Activated gamma-delta T cell treated with Interleukin-2 at 50 U/mL for 16 hours (primary cell): Measurements from ENCODE around the gene ZCCHC4.
A peak's percentile ranks its signal among the peaks of the same experiment; 100 is the strongest.

Experiments used
- DNase-seq: peaks from one replicate; pipeline ENCODE4 v3.0.0-alpha.2; 2020

Gene ZCCHC4, protein sequence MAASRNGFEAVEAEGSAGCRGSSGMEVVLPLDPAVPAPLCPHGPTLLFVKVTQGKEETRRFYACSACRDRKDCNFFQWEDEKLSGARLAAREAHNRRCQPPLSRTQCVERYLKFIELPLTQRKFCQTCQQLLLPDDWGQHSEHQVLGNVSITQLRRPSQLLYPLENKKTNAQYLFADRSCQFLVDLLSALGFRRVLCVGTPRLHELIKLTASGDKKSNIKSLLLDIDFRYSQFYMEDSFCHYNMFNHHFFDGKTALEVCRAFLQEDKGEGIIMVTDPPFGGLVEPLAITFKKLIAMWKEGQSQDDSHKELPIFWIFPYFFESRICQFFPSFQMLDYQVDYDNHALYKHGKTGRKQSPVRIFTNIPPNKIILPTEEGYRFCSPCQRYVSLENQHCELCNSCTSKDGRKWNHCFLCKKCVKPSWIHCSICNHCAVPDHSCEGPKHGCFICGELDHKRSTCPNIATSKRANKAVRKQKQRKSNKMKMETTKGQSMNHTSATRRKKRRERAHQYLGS

DNA sequence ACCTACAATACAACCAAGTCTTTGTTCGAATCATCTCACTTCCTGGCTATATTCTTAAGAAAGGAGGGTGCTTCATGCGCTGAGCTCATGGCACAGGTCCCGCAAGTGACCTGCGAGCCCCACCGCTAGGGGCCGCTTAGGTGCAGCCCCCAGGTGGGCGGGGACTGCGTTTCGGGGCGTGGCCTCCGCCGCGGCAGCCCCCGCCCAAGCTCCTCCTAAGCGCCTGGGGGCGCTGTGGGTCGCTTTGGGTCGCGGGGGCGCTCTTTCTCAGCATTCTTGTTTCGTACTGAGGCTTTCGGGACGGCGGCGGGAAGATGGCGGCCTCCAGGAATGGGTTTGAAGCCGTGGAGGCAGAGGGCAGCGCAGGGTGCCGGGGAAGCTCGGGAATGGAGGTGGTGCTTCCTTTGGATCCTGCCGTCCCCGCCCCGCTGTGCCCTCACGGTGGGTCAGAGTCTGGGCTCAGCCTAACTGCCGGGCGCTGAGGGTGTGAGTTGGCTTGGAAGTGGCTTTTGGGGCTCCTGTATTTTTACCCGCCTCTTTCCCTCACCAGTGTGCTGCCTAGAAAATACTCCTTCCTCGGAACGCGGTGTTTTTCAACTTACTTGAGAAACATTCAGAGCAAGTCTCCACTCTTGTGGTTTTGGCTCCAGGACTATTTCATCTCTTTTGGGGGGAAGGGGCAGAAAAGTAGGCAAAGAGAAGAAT, at the start of gene ZCCHC4:
Gene ZCCHC4 (plus strand): TSS at position 279 of the 705 bp plus-strand sequence. CDS start 36 bp downstream, at position 315.
- peak; percentile 90 for DNase-seq

DNA sequence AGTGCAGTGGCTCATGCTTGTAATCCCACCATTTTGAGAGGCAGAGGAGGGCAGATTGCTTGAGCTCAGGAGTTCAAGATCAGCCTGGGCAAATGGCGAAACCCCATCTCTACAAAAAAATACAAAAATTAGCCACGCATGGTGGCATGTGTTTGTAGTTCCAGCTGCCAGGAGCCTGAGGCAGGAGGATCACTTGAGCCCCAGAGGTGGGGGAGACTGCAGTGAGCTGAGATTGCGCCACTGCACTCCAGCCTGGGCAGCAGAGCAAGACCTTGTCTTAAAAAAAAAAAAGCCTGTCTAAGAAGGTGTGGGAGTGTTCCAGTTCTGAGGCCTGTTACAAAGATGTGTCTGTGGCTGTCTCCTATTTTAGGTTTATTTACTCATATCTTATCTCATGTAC, 40.7 kb upstream of the ZCCHC4 start:
- no peak for DNase-seq

DNA sequence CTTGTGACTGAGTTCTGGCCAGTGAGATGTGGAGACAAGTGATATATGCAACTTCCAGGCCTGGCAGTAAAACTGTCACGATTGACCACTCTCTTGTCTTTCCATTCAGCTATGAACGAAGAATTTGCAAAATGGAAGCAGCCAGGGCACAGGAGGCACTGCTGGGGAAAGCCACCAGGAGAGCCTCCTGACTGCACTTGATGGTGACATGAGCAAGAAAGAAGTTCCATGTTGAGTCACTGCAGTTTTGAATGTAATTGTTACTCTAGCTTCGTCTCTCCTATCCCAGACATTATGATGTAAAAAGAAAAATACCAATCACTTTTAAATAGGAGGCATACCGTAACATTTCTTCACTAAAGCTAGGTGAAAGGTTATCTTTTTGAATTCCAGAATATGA, 32.4 kb upstream of the ZCCHC4 start:
- DNase-seq: no peak

DNA sequence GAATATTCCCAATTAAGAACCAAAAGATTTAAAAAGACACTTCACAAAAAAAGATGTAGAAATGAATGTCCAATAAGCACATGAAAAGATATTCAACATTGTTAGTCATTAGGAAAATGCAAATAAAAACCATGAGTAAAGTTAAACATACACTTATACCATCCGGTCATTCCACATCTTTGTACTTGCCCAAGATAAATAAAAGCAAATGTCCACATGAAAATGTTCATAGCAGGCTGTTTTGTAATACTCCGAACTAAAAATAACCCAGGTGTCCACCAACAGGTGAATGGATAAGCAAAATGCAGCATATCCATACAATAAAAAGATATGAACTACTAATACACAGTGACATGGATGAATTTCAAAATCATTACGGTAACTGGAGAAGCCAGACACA, 28.6 kb upstream of the ZCCHC4 start:
- no peak for DNase-seq

DNA sequence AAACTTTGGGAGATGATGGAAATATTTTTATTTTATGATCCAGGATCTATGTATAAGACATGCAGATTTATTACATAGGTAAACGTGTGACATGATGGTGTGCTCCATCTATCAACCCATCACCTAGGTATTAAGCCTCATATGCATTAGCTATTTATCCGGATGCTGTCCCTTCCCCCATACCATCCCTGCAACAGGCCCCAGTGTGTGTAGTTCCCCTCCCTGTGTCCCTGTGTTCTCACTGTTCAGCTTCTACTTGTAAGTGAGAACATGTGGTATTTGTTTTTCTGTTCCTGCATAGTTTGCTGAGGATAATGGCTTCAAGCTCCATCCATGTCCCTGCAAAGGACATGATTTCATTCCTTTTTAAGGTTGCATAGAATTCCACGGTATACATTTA, 28.1 kb upstream of the ZCCHC4 start:
- no peak for DNase-seq

DNA sequence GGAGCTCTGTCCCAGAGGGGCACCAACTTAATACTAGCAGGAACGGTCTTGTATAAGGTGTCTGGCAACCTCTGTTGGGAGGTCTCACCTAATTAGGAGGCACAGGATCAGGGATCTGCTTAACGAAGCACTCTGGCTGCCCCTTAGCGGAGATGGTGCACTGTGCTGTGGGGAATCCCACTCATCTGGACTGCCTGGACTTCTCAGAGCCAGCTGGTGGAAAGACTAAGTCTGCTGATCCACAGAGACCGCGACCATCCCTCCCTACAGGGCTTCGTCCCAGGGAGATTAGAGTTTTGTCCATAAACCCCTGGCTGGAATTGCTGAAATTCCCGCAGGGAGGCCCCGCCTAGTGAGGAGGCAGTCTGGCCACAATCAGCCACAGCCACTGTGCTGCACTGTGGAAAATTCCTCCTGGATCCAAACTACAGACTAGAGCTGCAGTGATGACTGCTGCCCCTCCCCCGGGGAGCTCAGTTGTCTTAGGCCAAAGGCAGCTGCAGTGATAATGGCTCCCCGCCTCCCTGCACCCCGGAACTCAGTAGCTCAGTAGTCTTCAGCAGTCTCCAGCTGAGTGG, 22.0 kb upstream of the ZCCHC4 start:
- DNase-seq: no peak

DNA sequence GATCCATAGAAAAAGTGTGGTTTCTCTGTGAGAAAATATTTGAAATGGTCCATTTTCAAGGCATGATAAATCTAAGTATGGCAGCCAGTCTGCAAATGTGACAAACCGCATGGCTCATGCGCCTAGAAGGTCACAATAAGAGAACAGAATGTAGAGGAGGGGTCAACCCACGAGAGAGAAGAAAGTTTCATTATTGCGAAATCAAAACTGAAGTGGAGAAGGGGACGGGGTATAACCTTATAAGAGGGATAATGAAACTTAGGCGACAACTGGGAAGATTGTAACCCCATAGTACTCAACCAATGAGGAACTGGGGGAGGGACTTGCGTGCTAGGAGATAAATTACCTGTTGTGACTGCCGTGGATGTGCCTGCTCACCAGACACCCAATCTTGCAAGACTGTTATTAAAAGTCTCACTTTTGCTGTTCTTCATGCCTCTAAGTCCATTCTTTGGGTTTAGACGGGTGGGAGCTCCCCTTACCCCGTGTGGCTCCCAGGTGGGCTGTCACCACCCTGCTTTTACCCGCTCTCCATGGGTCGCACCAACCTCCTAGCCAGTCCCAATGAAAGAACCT, 21.3 kb upstream of the ZCCHC4 start:
- DNase-seq: no peak

DNA sequence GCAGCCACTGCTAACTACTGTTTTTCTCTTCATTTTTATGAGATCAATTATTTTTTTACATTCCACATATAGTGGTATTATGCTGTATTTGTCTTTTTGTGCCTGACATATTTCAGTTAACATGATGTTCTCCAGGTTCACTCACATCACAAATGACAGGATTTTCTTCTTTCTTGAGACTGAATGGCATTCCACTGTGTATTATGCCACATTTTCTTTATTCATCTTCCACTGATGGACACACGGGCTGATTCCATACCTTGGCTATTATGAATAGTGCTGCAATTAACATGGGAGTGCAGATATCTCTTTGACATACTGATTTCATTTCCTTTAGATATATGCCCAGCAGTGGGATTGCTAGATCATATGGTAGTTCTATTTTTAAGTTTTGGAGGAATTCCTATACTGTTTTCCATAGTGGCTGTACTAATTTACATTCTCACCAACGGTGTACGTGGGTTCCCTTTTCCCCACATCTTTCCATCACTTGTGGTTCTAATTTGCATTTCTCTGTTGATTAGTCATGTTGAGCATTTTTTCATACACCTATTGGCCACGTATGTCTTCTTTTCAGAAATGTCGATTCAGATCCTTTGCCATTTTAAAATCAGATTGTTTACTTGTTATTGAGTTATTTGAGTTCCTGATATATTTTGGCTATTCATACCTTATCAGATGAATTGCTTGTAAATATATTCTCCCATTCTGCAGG, 14.9 kb upstream of the ZCCHC4 start:
- DNase-seq: no peak

DNA sequence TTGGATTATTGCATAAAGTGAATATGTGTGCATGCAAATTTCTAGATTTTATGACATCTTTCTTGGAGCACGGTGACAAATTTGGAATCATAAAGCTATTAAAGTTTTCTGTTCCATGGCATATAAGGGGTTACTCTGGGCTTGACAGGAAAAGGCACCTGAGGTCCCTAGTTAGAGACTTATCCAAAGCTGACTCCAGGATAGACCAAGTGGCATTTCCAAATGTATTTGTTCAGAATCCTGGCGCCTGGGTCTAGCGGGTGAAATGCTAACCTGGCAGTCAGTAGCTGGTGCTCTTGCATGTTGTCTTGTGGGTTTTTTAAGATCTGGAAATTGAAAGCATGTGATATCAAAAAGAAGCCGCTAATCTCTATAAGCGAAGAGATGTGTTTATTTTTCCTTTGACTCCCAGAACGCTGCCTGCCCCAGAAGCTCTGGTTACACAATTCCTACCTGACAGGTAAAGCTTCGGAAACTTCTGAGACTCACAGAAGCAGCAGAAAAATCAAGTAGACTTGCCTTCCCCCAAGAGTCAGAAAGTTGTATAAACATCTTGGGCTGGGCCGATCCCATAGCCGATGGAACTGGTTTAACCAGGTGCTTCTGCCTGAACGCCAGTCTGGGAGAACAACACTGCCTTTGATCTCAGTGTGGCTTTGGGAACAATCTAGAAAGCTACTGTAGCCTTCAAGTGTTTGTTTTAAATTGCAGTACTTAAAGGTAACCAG, 12.9 kb upstream of the ZCCHC4 start:
- DNase-seq: no peak

DNA sequence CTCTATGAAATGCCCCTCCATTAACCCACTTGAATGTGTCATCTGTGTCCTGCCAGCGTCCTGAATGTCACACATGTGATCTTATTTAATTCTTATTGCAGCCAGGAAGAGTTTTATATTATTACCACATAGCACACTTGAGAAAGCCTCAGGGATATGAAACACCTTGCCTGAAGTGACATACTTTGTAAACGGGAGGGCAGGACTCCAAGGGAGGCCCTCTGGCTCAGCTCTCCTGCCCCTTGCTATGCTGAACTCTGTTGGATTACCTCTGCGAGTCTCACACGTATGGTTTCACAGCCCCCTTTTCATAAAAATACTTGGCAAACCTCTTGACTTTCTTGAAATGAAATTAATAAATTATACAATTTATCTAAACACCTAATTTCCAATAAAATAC, 11.1 kb upstream of the ZCCHC4 start:
- no peak for DNase-seq

DNA sequence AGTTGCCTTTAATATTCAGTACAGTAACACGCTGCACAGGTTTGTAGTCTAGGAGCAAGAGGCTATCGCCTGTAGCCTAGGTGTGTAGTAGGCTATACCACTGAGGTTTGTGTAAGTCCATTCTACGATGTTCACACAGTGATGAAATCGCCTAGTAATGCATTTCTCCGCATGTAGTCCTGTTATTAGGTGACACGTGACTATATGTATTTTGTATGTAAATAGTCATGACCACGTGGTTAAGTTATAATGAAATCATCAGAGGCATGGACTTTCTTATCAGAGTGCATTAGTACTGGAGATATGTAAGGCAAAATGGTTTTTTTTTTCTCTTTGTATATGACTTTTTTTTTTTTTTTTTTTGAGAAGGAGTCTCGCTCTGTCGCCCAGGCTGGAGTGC, 9.9 kb upstream of the ZCCHC4 start:
- no peak for DNase-seq

DNA sequence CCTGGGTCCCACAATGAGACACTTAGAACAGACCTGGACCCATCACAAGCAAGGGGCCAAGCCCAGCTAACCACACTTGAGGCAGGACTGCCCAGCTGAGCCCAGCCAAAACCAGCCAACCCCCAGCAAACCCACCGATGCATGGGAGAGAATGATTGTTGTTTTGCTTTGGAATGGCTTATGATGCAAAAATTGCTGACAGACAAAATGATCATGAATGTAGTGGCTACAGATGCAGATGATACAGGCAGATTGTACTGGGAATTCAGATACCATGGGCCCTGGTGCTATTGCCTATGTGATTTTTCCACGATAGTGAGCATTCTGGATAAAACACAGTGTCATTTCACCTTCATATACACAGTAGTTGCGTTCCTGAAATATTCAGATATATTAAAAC, 9.0 kb upstream of the ZCCHC4 start:
- DNase-seq: no peak

DNA sequence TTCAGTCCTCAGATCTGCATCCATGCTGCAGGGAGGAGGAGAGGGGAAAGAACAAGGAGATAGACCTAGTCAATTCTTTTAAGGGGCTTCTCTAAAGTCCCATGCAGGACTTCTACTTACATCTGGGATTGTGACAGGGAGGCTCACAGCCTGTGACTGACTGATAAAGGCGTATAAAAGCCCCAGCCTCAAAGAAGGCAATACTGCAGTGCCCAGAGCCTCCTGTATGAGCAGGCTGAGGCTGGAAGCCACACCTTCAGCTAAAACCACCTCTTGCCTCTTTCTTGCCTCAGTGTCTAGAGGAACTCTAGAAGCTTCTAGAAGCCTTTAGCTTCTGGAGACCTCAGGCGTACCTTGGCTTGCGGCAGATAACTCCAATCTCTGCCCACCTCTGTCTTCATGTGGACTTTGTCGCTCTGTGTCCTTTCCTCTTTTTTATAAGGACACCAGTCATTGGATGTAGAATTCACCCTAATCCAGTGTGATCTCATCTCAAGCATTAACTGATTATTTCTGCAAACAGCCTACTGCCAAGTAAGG, 6.0 kb upstream of the ZCCHC4 start:
- no peak for DNase-seq

DNA sequence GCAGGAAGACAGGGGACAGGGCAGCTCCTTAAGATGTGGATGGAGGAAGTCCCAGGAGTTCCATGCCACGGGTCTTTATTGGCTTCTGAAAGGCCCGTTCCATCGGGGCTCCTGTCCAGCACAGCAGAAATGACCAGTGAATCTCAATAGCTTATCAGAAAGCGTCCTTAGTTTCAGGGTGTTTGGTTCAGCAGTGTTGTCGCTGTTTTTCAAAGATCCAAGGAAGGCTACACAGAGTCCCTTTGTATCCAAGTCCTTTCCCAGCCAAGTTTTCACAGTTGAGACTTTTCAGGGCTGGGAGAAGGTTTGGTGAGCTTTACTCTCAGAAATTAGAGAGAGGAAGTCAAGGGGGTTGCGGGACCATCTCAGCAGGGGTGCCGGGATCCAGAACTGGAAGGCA, 5.0 kb upstream of the ZCCHC4 start:
- no peak for DNase-seq

DNA sequence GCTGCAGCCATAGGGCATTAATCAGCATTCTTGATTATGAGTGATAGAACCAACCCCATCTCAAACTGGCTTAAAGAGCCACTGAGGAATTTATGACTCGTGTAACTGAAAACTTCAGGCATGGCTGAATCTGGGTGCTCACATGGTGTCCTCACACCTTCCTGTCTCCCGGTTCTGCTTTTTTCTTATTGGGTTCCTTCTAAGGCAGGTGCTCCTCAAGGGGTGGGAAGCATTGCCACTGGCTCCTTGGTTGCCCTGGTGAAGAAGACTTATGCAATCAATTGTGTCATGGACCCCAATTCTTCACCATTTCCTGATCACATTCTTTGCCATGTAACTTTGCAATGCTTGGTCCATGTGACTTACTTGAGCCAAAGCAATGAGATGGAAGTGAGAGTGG, 4.3 kb upstream of the ZCCHC4 start:
- DNase-seq: no peak

DNA sequence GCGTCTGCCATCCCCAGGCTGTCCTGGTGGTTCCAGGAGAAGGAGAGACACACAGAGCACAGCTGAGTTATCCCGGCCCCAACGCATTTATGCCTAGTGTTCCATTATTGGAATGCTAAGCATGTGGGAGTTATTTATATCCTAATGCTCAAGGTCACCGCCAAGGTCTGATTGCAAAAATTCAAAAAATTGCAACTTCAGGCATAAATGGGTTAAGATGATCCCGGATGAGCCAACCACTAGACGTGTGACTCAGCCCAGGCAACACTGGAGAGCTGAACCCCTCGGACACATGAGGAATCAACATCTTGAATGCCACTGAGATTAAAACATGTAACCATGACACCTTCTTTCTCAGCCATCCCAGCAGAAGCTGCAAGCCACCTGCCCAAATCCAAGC, 3.8 kb upstream of the ZCCHC4 start:
- no peak for DNase-seq

DNA sequence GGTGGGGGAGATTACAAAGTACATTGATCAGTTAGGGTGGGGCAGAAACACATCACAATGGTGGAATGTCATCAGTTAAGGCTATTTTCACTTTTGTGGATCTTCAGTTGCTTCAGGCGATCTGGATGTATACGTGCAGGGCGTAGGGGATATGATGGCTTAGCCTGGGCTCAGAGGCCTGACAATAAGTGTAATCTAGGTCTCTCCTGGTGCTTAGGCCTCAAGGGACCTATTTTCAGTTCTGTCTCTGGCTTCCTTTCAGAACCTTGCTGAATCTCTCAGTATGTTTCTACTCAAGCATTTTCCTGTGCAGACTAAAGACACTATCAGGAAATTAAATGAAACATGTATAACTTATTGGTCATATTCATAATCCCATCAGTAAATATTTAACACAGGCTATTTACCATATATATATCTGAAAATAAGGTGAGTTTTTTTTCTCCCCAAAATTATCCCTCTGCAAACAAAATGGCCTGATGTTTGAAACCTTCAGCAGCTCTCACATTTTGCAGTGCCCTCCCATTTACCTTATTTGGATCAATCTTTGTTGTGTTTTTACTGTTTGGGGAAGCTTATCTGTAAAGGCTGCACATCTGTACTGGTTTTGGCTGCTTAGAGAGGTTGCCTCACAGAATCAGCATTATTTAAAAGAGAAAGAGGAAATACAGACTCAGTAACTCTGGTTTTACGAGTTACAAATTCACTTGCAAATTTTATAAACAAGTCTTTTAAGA, 2.3 kb upstream of the ZCCHC4 start:
- no peak for DNase-seq

DNA sequence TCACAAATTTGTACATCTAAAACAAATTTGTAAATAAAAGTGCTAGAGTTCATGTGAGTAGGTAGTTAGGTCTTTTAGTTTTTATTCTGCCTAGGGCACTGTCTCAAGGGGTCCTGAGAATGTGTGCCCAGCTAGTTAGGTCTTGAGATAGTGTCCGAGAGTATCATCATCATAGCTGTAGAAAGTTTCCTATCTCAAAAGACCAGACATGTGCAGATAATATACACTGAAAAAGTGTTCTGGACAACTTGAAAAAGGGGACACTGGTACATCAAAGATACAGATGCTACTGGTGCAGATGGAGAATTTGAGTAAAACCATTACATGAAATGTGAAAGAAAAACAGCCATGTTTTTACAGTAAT, 1.8 kb upstream of the ZCCHC4 start:
- no peak for DNase-seq

DNA sequence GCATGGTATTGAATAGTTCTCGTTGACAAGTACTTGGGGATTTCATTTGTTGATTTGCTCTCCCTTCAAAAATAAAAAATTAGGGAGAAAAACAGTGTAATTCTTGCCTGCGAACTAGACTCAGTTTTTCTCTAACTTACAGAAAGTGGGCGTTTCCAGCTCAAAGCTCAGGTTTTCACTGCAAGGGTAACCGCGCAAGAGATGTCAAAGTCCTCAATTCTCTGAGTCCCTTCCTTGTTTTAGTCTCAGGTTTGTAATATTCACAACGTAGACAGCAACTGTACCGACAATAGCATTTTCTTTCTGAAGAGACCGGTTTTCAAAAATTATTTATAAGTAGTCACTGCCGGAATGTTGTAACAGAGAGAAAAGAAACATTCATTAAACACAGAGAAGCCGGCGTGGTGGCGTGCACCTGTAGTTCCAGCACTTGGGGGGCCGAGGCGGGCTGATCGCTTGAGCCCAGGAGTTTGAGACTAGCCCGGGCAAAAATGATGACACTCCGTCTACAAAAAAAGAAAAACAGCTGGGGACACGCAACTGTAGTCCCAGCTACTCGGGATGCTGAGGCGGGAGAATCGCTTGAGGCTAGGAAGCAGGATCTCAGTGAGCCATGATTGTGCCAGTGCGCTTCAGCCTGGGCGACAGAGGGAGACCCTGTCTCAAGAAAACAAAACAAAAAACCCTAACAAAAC, 774 bp downstream of the ZCCHC4 start:
- DNase-seq: no peak

DNA sequence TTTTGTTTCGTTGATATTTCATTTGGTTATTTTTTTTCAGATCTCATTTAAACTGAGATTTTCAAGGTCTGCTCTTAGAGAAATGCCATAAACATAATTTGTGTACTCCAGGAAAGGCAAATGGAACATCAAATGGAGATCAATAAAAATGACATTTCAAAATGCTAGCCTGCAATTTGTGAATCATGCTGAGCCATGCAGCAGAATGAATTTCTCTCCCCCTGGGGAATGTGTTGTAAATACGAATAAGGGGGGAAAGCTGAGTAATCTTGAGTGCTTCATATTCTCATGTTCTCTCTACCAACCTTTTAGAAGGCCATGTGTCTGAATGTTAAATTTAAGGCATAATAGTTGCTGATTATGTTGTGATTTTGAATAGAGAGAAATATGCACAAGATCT, 7.8 kb downstream of the ZCCHC4 start:
- DNase-seq: no peak

DNA sequence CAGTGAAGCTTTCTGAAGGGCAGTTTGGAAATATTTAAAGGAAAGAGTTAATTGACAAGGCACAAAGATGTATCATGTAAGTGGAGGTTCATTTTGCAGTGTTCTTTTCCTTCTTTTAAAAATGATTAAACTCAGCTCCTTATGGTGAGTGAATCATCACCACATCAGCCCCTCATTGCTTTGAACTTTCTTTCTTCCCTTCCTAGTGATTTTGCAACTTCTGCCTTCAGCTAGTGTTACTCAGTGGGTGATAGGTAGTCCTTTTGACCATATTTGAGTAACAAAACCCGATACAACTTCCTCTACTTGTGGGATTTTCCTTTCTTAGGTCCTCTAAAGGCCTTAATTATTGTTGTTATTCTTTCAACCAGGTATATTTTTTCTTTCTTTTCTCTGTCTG, 8.2 kb downstream of the ZCCHC4 start:
- no peak for DNase-seq
